Measurements from ENCODE around the gene PLA2G4D. TPM values are rescaled to one million over a fixed set of nuclear protein-coding genes. Genes with fewer than 3 reads are reported as not detected.

Gene PLA2G4D
- total RNA-seq, 1 experiment from 2014 or later: not detected

- H3K4me3 Mint-ChIP-seq (ENCODE audit: low read depth, unreplicated experiment): no peak overlapping the region
- TF ChIP-seq CTCF (IDR thresholded peaks at IDR 0.05; ENCODE audit: unreplicated experiment): no peak
- no TSS peak for BruUV-seq (replicated peaks)
- H3K4me1 Mint-ChIP-seq (ENCODE audit: low read depth, unreplicated experiment): no peaks in the 10 kb centered on the region
- no peak for DNase-seq
- intact Hi-C loops (cut with micrococcal nuclease; ENCODE audit: unreplicated experiment): no loop called here
- H3K9me3 Mint-ChIP-seq (ENCODE audit: low read depth, unreplicated experiment): no peaks in the 10 kb centered on the region
- no peak overlapping the region for H3K27ac Mint-ChIP-seq (ENCODE audit: unreplicated experiment)
- CTCF ChIA-PET: no interaction called here
- no peaks in the 10 kb centered on the region for H3K36me3 Mint-ChIP-seq (ENCODE audit: insufficient read depth, unreplicated experiment)
- H3K27me3 Mint-ChIP-seq (ENCODE audit: unreplicated experiment): no peaks in the 10 kb centered on the region
These were observed 16.7 kb downstream of the PLA2G4D start for GRCh38 chr15:42077689-42078088.

- H3K27me3 Mint-ChIP-seq (ENCODE audit: unreplicated experiment): no peaks in the 10 kb centered on the region
- H3K36me3 Mint-ChIP-seq (ENCODE audit: insufficient read depth, unreplicated experiment): no peaks in the 10 kb centered on the region
- no peaks in the 10 kb centered on the region for H3K9me3 Mint-ChIP-seq (ENCODE audit: low read depth, unreplicated experiment)
- CTCF ChIA-PET: interaction anchor here (0.6 kb wide), 1 partner anchor 1002 kb away, joined by 4 read pairs; no protein-coding TSS in a partner anchor
- intact Hi-C loops (cut with micrococcal nuclease; ENCODE audit: unreplicated experiment): no loop called here
- no TSS peak for BruUV-seq (replicated peaks)
- no peak overlapping the region for H3K27ac Mint-ChIP-seq (ENCODE audit: unreplicated experiment)
- TF ChIP-seq CTCF (IDR thresholded peaks at IDR 0.05; ENCODE audit: unreplicated experiment): no peak
- H3K4me1 Mint-ChIP-seq (ENCODE audit: low read depth, unreplicated experiment): no peaks in the 10 kb centered on the region
- H3K4me3 Mint-ChIP-seq (ENCODE audit: low read depth, unreplicated experiment): no peak overlapping the region
- DNase-seq: no peak
These were observed 20.9 kb downstream of the PLA2G4D start for GRCh38 chr15:42073418-42073817.

GRCh38 chr15:42072141-42072685 lies 22.1 kb downstream of the PLA2G4D start:
- Mint-ChIP-seq H3K9me3 (ENCODE audit: low read depth, unreplicated experiment) (peaks cover 2% of the 10 kb centered on the region), H3K4me3 (ENCODE audit: low read depth, unreplicated experiment) (no peak overlapping the region), H3K27me3 (ENCODE audit: unreplicated experiment) (no peaks in the 10 kb centered on the region), H3K4me1 (ENCODE audit: low read depth, unreplicated experiment) (no peaks in the 10 kb centered on the region), H3K27ac (ENCODE audit: unreplicated experiment) (no peak overlapping the region), H3K36me3 (ENCODE audit: insufficient read depth, unreplicated experiment) (no peaks in the 10 kb centered on the region)
- intact Hi-C loops (cut with micrococcal nuclease; ENCODE audit: unreplicated experiment): no loop called here
- BruUV-seq (replicated peaks): no TSS peak
- CTCF ChIA-PET: no interaction called here
- DNase-seq: no peak
- TF ChIP-seq CTCF (IDR thresholded peaks at IDR 0.05; ENCODE audit: unreplicated experiment): no peak

GRCh38 chr15:42071717-42072116 lies 22.6 kb downstream of the PLA2G4D start:
- CTCF ChIA-PET: no interaction called here
- TF ChIP-seq CTCF (IDR thresholded peaks at IDR 0.05; ENCODE audit: unreplicated experiment): no peak
- Mint-ChIP-seq H3K4me3 (ENCODE audit: low read depth, unreplicated experiment) (no peak overlapping the region), H3K27me3 (ENCODE audit: unreplicated experiment) (no peaks in the 10 kb centered on the region), H3K9me3 (ENCODE audit: low read depth, unreplicated experiment) (peaks cover 2% of the 10 kb centered on the region), H3K27ac (ENCODE audit: unreplicated experiment) (no peak overlapping the region), H3K4me1 (ENCODE audit: low read depth, unreplicated experiment) (peaks cover under 1% of the 10 kb centered on the region), H3K36me3 (ENCODE audit: insufficient read depth, unreplicated experiment) (no peaks in the 10 kb centered on the region)
- no peak for DNase-seq
- intact Hi-C loops (cut with micrococcal nuclease; ENCODE audit: unreplicated experiment): no loop called here
- no TSS peak for BruUV-seq (replicated peaks)
